GDM1 (cell line): ENCODE measurements around the gene NRP1.

ENCODE experiments used
- DNase-seq: peaks from one replicate; lab custom pipeline; 2025; lab: John Stamatoyannopoulos, UW

The NRP1 gene

DNA sequence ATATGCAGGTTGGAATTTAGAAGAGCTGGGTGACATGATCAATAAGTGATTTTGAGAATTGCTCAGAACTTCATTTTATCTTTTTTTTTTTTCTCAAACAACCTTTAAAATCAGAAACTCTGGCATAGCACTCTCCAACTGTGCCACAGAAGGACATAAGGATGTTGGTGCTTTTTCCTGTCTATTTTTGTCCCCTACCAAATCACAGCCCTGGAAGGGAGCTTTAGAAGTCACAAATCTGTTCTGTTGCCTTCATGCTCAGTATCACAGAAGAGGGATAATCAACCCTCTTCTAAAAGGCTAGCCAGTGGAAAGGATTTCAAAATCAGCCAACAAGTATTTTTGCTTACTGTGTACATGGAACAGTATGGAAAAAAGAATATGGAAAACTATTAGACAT is 14.8 kb upstream of the NRP1 start:
- no peak for DNase-seq

DNA sequence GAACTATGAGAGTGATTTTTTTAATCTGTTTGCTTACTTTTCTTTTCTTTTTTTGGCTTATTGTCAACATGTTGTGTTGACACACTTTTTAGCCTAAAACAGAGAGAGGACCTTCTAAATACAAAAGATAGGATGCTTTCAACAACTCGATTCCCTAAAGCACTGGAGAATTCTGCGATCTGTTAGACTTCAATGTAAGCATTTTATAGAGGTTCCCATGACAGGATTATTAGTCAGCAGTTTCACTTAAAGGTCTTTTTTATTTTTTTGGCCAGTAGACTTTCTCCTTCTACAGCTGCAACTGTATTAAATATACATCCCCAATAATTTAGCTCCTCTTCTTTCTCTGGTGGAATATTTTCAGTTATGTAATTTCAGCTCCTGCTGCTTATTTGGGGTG is 12.7 kb upstream of the NRP1 start:
- DNase-seq, result no peak

DNA sequence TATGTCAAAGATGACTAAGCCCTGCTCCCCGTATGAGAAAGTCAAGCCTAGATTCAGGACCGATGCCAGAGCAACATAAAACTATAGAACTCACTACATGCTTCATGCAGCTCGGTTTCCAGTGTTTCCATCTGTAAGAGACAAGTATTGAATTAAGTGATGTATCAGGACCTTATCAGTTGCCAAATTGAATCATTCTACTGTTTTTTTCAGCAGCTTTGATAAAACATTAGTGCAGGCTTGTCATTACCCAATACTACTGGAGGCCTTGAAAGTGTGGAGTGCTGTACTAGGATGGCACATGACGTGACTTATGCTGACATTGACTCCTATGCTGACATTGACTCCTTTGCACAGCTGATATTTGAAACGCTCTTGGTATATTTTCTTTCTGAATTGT is 10.8 kb upstream of the NRP1 start:
- DNase-seq, result no peak

DNA sequence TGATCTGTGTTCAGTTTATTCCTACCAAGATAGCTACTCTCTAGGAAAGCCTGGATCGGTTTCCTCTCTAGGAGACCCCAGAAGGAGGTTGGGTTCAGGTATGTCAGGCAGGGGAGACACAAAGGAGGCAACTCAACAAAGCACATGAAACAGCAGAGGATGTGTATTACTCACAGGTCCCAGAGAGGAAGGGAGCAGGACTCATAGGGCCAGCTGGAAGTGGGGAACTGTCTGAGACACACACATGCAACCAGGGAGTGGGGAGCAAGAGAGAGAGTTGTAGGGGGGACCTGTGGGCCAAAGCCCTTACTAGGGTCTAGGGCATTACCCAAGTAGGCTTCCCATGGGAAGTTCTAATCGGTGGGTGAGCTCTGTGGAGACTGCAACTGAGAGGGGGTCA is 10.2 kb upstream of the NRP1 start:
- DNase-seq, result no peak

DNA sequence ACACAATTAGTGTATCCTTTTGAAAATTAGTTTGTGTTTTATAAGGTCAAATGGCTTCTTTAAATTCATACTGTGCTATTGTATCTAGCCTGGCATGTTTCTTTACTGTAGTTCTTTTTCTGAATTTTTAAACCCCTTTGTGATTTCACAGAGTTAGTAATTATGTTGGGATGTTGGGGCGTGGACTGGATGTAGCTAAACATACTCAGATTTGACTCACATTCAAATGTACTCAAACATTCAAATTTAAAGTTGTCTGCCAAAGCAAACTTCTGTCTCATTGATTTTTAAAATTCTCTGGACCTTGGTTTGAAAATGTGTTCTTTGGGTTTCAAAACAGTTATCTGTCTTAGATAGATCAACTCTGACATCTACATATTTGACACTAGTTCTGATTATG is 7.2 kb upstream of the NRP1 start:
- no peak for DNase-seq

GRCh38 chr10:33337326-33337957 is 3.0 kb upstream of the NRP1 start:
- DNase-seq, result no peak

DNA sequence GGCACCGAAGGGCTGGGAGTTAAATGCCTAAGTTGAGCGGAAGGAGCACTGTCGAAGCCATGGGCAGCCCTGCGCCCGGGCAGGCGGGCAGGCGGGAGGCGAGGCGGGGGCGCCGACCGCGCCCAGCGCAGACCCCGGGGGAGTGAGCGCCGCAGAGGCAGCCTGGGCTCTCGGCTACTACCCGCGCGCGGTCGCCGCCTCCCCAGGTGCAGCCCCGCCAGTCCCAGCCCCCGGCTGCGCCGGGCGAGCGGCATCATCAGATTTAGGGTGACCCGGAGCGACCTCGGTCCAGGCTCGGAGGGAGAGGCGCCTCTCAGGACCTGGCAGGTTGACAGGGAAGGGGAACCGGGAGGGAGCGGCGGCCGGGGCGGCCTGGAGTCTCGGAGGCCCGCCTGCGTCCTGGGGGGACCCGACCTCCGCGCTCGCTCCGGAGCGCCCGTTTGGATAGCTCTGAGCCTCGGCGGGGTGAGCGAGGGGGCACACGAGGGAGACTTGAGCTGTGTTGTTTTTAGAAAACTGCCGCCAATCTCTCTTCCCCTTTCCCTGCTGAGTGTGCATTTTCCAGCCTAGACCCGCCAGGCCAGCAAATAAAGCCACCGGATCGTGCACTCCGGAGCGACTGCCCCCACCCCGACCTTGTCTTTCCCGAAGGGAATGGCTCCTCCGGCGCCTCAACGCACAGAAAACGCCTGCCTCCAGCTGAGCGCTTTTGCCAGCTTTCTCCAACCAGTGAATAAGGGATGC is 2.3 kb upstream of the NRP1 start:
- DNase-seq, result no peak

DNA sequence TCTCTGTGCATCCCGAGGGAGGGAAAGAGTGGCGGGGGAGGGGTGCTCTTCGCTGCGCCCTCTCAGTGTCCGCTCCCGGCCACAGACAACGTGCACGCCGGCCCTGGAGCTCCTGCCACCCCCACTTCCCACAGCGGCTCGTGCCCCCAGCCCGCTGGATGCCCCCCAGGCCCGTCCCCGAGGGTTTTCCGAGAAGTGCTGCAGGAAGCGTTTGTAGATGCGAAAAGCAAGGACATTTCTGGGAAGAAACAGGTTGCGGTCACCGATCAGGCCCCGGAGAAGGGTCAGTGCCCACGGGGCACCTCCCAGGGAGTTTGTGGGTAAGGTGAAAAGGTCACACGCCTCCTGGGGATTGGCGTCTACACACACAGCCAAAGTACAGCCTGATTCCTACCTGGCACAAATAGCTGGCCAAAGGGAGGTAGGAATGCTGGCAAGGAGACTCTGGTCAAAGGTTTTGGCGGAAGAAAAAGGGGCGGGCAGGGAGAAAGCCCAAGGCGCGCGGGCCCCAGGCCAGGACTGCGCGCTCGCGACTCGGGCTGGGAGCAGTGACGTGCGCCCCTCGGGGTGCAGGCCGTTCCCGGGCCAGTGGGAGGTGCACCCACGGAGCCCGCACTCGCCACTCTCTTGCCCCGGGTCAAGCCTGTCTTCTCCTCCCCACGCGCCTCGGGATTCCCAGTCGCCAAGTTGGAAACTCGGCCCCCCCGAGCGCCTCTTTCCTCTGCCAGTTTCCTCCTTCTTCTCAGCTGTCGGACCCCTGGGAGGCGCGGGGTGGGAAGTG is 1.5 kb upstream of the NRP1 start:
- DNase-seq, result no peak

DNA sequence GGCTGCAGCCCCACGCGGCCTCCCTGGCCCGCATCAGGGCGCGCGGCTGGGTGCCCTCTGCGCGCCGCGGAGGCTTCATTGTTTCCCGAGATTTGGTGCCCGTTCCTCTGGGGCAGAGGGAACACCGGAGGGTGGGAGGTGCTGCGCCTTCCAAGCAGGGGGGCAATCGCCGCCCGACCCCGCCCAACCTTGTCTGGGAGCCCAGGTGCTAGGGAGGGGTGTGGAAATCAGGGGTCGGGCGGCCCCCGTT is 1.0 kb upstream of the NRP1 start:
- no peak for DNase-seq

GRCh38 chr10:33334805-33335550 is 511 bp upstream of the NRP1 start:
- DNase-seq, result peak; percentile 66

GRCh38 chr10:33333260-33334101 is 986 bp downstream of the NRP1 start:
- peak; percentile 15 for DNase-seq

DNA sequence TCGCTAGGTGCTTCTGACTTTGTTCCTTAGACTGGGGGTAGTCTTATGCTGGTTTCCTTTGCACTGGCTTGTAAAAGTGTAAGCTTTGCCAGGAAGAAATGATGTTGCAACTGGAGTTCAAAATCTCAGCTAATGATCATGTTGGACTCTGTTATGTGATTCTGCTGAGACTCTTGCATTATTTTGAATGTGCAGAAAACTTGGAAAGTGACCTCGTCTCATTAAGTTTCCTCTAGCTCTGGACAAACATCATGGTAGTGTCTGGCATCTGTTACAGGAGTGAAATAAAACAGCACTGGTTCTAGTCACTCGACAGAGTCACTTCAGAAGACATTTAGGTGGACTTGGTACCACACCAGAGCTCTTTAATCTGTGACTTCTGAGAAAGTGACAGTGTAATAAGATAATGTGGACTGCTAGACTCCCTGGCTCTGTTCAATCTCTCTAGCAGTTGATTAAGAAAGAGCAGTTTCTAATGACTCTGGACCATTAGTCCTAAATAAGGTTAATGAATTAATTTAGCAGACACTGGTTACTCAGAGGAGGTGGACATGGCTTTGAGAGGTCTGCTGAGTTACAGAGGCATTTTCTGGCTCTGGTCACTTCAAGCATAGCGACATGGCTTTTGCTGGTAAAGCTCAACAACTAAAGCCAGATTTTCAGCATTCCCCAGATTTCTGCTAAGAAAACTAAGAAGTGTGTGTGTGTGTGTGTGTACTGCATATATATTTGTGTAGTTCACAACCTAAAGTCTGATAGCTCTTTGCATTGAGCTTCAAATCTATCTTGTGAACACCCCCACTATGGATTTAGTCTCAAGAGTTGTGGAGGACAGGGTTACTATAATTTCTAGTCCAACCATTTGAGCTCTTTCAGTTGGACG is 2.0 kb downstream of the NRP1 start:
- no peak for DNase-seq

DNA sequence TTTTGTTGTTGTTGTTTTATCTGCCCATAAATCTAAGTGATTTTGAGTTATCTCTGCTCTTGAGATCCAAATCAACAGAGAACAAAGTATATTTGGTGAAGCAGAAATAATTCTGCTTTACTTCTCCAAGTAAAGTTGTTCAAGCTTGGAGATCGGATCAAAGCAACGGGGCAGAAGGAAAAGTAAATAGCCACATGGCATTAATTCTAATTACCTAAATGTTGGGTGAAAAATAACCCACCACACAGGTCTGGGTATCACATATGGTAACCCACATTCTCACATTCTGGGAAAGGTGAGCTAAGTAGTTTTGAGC is 3.1 kb downstream of the NRP1 start:
- no peak for DNase-seq

- peak; percentile 51 for DNase-seq
These were observed 3.7 kb downstream of the NRP1 start for GRCh38 chr10:33330543-33331378.

DNA sequence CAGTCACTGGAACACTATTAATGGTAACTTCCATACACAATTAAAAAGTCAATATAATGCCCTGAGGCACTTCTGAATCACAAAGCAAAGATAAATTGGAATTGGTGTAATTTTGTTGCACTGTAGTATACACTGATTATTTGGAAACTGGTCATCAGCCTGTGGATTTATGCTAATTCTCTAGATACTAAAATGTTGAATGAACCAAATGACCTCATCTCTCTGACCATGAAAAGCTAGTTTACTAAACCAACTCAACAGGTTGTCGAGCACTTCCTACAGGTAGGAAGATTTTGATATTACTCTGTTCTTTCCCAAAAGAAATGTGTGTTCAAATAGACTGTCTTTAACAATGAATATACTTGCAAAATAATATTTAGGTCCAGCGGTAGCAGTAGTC is 5.3 kb downstream of the NRP1 start:
- no peak for DNase-seq

DNA sequence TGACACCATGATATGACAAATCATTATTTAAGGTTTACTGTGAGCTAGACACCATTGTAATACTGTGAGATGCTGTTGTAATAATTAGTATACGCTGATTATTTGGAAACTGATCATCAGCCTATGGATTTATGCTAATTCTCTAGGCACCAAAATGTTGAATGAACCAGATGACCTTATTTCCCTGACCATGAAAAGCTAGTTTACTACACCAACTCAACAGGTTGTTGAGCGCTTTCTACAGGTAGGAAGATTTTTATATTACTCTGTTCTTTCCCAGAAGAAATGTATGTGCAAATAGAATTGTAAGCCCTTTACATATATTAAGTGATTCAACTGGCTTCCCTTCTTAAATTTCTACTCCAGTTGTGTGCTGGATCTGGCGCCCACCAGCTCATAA is 6.2 kb downstream of the NRP1 start:
- no peak for DNase-seq

DNA sequence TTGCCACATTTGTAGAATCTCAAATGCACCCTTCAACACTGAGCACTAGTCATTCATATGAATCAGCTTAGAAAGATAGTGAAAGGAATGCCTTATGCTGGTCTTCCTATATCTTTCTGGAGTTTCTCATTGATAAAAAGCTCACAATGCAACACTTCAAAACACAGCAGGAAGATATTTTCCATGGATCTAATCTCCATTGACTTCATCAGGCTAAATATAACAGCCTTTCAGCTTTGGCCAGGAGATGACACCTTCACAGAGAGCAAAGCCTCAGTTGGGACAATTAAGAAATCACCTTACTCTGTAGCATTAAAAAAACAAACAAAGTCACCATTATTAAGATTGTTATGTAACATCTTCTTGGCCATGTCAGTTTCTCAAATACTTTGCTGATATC is 6.7 kb downstream of the NRP1 start:
- DNase-seq, result no peak

DNA sequence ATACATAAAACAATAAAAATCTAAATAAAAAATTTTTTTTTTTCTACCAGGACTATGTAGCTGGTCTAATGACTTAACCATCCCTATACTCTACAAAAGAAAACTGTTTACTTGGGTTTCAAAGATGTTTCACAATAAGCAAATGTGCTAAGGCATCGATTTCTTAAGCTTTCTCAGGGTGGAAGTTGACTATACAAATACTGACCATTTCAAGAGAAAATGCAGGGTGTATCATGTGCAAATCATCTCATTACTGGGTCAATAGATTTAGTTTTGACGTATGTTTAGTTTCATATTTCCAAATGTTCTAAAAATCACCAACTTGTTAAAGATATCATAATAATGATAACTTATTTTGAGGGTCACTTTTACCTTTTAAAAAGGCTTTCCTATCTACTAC is 7.5 kb downstream of the NRP1 start:
- no peak for DNase-seq

- DNase-seq, result no peak
These were observed 8.5 kb downstream of the NRP1 start for GRCh38 chr10:33325929-33326328.

DNA sequence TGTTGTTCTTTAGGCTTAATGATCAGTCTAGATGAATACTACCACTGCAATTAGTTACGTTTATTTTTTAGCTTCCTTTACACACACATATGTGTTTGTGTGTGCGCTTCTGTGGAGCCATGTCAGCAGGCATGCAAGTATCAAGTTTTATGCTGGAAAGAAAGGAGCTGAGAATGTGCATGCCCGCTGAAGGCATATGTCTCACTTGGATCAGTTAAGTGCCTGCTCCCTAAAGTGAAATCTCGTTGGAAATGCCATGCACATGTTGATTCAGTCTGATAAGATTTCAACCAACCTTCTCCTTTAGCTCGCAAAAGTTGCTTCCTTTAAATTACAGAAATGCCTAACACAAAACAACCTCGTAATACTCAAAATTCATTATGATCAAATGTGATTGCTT is 10.7 kb downstream of the NRP1 start:
- DNase-seq, result no peak
